Measurements from ENCODE around the gene BCL2A1.

The BCL2A1 gene

DNA sequence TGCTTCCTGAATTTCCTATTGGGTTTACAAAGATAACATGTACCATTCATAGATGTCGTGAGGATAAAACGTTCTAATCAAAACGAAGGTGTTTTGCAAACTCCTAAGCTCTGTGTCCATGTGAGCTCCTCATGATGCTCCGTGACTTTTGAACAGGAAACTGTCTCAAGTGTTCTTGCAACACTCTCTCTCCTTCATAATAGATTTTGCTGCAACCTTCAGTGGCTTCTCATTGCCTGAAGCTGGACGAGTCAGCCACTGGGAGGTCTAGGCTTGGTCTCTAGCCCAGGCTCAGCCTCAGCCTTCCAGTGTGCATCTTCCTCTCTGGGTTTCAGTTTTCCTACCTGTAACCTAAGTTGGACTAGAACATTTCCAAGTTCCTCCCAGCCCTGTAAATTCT, 18.7 kb upstream of the BCL2A1 start:
- DNase-seq: peak in 1 of 3 donors; percentile 22
- CTCF ChIA-PET: interaction anchor here (1.0 kb wide), 1 partner anchor 185 kb away, joined by 3 read pairs; no protein-coding TSS in a partner anchor
- POLR2A ChIA-PET: no interaction called here
- no peaks in the 10 kb centered on the region for H3K9me3 ChIP-seq (ENCODE audit: control extremely low read depth in 1 of 5, control insufficient read depth in 4 of 5, insufficient read depth in 2 of 5, low read depth in 1 of 5, low read length in 4 of 5)
- no peaks in the 10 kb centered on the region for H3K36me3 ChIP-seq (ENCODE audit: control insufficient read depth in 4 of 4, insufficient read depth in 4 of 4, low read length in 3 of 4)
- no peaks in the 10 kb centered on the region for H3K4me1 ChIP-seq (ENCODE audit: control extremely low read depth in 1 of 4, control insufficient read depth in 4 of 4, insufficient read depth in 4 of 4, low read length in 3 of 4)
- H3K27ac ChIP-seq (ENCODE audit: insufficient read depth in 1 of 2, low read depth in 1 of 2, low read length in 2 of 2, poor library complexity in 1 of 2, severe bottlenecking in 2 of 2): no peak overlapping the region
- no peak overlapping the region for H3K4me3 ChIP-seq (ENCODE audit: control insufficient read depth in 1 of 7, extremely low read depth in 1 of 7, insufficient read depth in 4 of 7, low read depth in 2 of 7, low read length in 6 of 7)
- no peaks in the 10 kb centered on the region for H3K27me3 ChIP-seq (replicated peaks in 2 of 5; ENCODE audit: control insufficient read depth in 4 of 5, insufficient read depth in 5 of 5, low read length in 4 of 5)
- 63% methylated on average over 5 of the region's 5 CpGs for WGBS (ENCODE audit: insufficient coverage)

DNA sequence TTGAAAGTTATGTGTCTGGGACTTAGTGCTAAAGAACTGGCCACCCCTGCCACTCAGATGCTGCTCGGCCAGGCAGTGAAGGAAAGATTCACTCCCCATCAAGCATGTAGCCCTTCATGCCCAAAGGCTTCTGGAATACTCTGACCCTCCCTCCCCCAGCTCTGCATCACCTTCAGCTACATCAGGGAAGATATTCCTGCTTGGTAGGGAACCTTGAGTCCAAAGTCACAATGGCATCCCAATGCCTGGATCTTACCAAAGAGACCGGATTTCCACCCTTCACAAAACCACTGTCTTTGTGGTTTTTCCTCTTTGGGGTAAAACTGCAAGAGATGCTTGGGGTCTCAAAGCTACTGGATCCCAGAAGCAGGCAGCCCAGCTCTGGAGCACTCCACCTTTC, 18.2 kb upstream of the BCL2A1 start:
- Histone ChIP-seq H3K27me3 (replicated peaks in 2 of 5; ENCODE audit: control insufficient read depth in 4 of 5, insufficient read depth in 5 of 5, low read length in 4 of 5) (no peaks in the 10 kb centered on the region), H3K4me1 (ENCODE audit: control extremely low read depth in 1 of 4, control insufficient read depth in 4 of 4, insufficient read depth in 4 of 4, low read length in 3 of 4) (no peaks in the 10 kb centered on the region), H3K9me3 (ENCODE audit: control extremely low read depth in 1 of 5, control insufficient read depth in 4 of 5, insufficient read depth in 2 of 5, low read depth in 1 of 5, low read length in 4 of 5) (no peaks in the 10 kb centered on the region), H3K27ac (ENCODE audit: insufficient read depth in 1 of 2, low read depth in 1 of 2, low read length in 2 of 2, poor library complexity in 1 of 2, severe bottlenecking in 2 of 2) (no peak overlapping the region), H3K4me3 (ENCODE audit: control insufficient read depth in 1 of 7, extremely low read depth in 1 of 7, insufficient read depth in 4 of 7, low read depth in 2 of 7, low read length in 6 of 7) (no peak overlapping the region), H3K36me3 (ENCODE audit: control insufficient read depth in 4 of 4, insufficient read depth in 4 of 4, low read length in 3 of 4) (no peaks in the 10 kb centered on the region)
- CTCF ChIA-PET: interaction anchor here (1.0 kb wide), 1 partner anchor 186 kb away, joined by 3 read pairs; no protein-coding TSS in a partner anchor
- WGBS (ENCODE audit: insufficient coverage): 95% methylated on average over 2 of the region's 2 CpGs
- POLR2A ChIA-PET: no interaction called here
- no peak for DNase-seq

DNA sequence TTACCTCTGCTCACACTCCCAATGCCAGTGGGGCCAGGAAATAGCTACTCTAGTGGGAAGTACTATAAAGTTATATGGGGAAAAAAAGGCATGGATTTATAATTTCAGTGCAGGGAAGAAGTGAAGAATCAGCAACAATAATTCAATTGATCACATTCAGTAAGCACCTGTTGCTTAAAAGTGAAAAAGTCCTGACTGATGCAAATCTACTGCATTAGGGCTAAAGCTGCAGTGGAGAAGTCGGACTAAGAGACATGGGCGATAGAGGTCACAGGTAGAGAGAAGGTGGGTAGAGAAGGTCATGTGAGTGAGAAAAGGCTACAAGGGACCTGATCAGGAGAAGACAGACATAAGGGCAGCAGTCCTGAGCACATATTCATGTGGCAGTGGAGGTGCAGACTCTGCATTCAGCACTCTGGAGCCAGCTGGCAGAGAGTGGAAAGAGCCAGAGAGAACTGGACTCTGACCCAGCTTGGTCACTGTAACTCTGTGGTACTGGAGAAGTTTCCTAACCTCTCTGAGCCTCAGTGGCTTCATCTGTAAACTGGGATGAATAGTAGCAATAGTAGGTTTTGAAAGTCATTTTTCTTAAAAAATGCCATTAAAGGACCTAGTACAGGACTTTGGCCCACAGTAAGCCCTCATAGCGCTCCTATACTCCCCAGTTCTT, 17.6 kb upstream of the BCL2A1 start:
- Histone ChIP-seq H3K27ac (ENCODE audit: insufficient read depth in 1 of 2, low read depth in 1 of 2, low read length in 2 of 2, poor library complexity in 1 of 2, severe bottlenecking in 2 of 2) (no peak overlapping the region), H3K4me1 (ENCODE audit: control extremely low read depth in 1 of 4, control insufficient read depth in 4 of 4, insufficient read depth in 4 of 4, low read length in 3 of 4) (no peaks in the 10 kb centered on the region), H3K4me3 (ENCODE audit: control insufficient read depth in 1 of 7, extremely low read depth in 1 of 7, insufficient read depth in 4 of 7, low read depth in 2 of 7, low read length in 6 of 7) (no peak overlapping the region), H3K36me3 (ENCODE audit: control insufficient read depth in 4 of 4, insufficient read depth in 4 of 4, low read length in 3 of 4) (no peaks in the 10 kb centered on the region), H3K9me3 (ENCODE audit: control extremely low read depth in 1 of 5, control insufficient read depth in 4 of 5, insufficient read depth in 2 of 5, low read depth in 1 of 5, low read length in 4 of 5) (no peaks in the 10 kb centered on the region), H3K27me3 (replicated peaks in 2 of 5; ENCODE audit: control insufficient read depth in 4 of 5, insufficient read depth in 5 of 5, low read length in 4 of 5) (no peaks in the 10 kb centered on the region)
- DNase-seq: no peak
- 97% methylated on average over 3 of the region's 3 CpGs for WGBS (ENCODE audit: insufficient coverage)
- ChIA-PET CTCF (no interaction called here), POLR2A (no interaction called here)

DNA sequence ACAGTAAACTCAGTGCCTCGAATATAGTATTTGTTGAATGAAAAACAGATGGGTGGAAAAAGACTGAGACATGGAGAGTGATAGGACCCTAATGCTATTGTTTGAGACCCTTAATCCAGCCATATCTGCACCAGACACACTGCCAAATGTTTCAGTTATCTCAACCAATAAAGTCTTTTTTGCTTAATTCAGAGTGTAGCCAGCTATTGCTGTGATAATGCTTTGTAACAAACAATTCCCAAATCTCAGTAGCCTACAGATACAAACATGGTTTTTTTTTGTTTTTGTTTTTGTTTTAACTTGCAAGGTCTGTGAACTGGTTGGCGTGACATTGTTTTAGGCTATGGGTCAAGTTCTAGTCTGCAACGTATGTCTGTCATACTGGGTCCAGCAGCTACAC, 17.0 kb upstream of the BCL2A1 start:
- H3K27ac ChIP-seq (ENCODE audit: insufficient read depth in 1 of 2, low read depth in 1 of 2, low read length in 2 of 2, poor library complexity in 1 of 2, severe bottlenecking in 2 of 2): no peak overlapping the region
- H3K36me3 ChIP-seq (ENCODE audit: control insufficient read depth in 4 of 4, insufficient read depth in 4 of 4, low read length in 3 of 4): no peaks in the 10 kb centered on the region
- H3K27me3 ChIP-seq (replicated peaks in 2 of 5; ENCODE audit: control insufficient read depth in 4 of 5, insufficient read depth in 5 of 5, low read length in 4 of 5): no peaks in the 10 kb centered on the region
- ChIA-PET POLR2A (no interaction called here), CTCF (no interaction called here)
- DNase-seq: no peak
- H3K4me3 ChIP-seq (ENCODE audit: control insufficient read depth in 1 of 7, extremely low read depth in 1 of 7, insufficient read depth in 4 of 7, low read depth in 2 of 7, low read length in 6 of 7): no peak overlapping the region
- no peaks in the 10 kb centered on the region for H3K9me3 ChIP-seq (ENCODE audit: control extremely low read depth in 1 of 5, control insufficient read depth in 4 of 5, insufficient read depth in 2 of 5, low read depth in 1 of 5, low read length in 4 of 5)
- H3K4me1 ChIP-seq (ENCODE audit: control extremely low read depth in 1 of 4, control insufficient read depth in 4 of 4, insufficient read depth in 4 of 4, low read length in 3 of 4): peaks cover 0 to 2% (median 0%) of the 10 kb centered on the region in 4 experiments
- 100% methylated on average over 2 of the region's 3 CpGs for WGBS (ENCODE audit: insufficient coverage)

DNA sequence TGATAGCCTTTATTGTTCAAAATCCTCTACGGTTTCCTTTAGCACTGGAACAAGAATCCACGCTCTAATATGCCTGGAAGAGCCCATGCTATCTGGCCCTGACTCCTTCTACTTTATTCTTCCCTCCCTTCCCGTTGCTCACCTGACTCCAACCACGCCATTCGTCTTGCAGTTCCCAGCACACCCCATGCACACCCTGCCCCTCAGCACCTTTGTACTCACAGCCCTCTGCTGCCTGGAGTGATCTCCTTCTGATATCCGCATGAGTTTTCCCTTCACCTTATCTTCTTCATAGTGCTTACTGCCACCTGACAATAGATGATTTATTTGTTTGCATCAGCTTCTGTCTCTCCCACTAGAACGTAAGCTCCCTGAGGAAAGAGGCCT, 16.6 kb upstream of the BCL2A1 start:
- CTCF ChIA-PET: no interaction called here
- Histone ChIP-seq H3K36me3 (ENCODE audit: control insufficient read depth in 4 of 4, insufficient read depth in 4 of 4, low read length in 3 of 4) (no peaks in the 10 kb centered on the region), H3K4me1 (ENCODE audit: control extremely low read depth in 1 of 4, control insufficient read depth in 4 of 4, insufficient read depth in 4 of 4, low read length in 3 of 4) (peaks cover 0 to 5% (median under 1%) of the 10 kb centered on the region in 4 experiments), H3K27ac (ENCODE audit: insufficient read depth in 1 of 2, low read depth in 1 of 2, low read length in 2 of 2, poor library complexity in 1 of 2, severe bottlenecking in 2 of 2) (no peak overlapping the region), H3K4me3 (ENCODE audit: control insufficient read depth in 1 of 7, extremely low read depth in 1 of 7, insufficient read depth in 4 of 7, low read depth in 2 of 7, low read length in 6 of 7) (no peak overlapping the region), H3K9me3 (ENCODE audit: control extremely low read depth in 1 of 5, control insufficient read depth in 4 of 5, insufficient read depth in 2 of 5, low read depth in 1 of 5, low read length in 4 of 5) (no peaks in the 10 kb centered on the region), H3K27me3 (replicated peaks in 2 of 5; ENCODE audit: control insufficient read depth in 4 of 5, insufficient read depth in 5 of 5, low read length in 4 of 5) (no peaks in the 10 kb centered on the region)
- no peak for DNase-seq
- POLR2A ChIA-PET: interaction anchor here (0.6 kb wide), 1 partner anchor 18 kb away, joined by 4 read pairs; no protein-coding TSS in a partner anchor
- 94% methylated on average over 6 of the region's 7 CpGs for WGBS (ENCODE audit: insufficient coverage)

DNA sequence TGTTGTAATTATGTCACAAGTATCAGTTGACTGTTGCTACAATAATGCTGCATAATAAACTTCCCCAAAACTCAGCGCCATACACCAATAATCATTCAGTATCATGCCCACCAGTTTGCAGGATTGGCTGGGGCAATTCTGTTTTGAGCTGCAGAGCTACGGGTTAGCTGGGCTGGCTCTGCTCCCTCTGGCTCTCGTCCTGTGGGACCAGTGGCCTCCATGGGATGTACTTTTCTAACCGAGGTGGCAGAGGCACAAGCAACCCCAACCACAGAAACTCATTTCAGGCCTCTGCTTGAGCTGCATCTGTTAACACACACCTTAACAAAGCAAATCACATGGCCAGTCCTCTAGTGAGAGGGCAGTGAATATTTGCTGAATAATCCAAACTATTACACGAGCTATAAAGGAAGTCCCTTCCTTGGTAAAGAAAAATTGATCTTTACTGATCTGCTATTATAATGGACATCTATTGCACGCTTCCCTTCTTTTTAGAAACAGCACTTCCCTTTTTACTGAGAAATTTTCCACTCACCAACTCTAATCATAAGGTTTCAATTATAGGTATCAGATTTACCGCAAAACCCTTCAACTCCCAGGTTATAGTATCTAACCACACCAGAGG, 10.9 kb upstream of the BCL2A1 start:
- Histone ChIP-seq H3K9me3 (ENCODE audit: control extremely low read depth in 1 of 5, control insufficient read depth in 4 of 5, insufficient read depth in 2 of 5, low read depth in 1 of 5, low read length in 4 of 5) (no peaks in the 10 kb centered on the region), H3K27me3 (replicated peaks in 2 of 5; ENCODE audit: control insufficient read depth in 4 of 5, insufficient read depth in 5 of 5, low read length in 4 of 5) (no peaks in the 10 kb centered on the region), H3K4me3 (ENCODE audit: control insufficient read depth in 1 of 7, extremely low read depth in 1 of 7, insufficient read depth in 4 of 7, low read depth in 2 of 7, low read length in 6 of 7) (no peak overlapping the region), H3K4me1 (ENCODE audit: control extremely low read depth in 1 of 4, control insufficient read depth in 4 of 4, insufficient read depth in 4 of 4, low read length in 3 of 4) (peaks cover 14 to 49% (median 30%) of the 10 kb centered on the region in 4 experiments), H3K36me3 (ENCODE audit: control insufficient read depth in 4 of 4, insufficient read depth in 4 of 4, low read length in 3 of 4) (no peaks in the 10 kb centered on the region), H3K27ac (ENCODE audit: insufficient read depth in 1 of 2, low read depth in 1 of 2, low read length in 2 of 2, poor library complexity in 1 of 2, severe bottlenecking in 2 of 2) (no peak overlapping the region)
- peak in 2 of 3 donors; percentile 46 to 61 for DNase-seq
- POLR2A ChIA-PET: no interaction called here
- CTCF ChIA-PET: interaction anchor here (2.2 kb wide), 1 partner anchor 11 kb away, joined by 7 read pairs; no protein-coding TSS in a partner anchor
- 77% methylated on average over 5 of the region's 7 CpGs for WGBS (ENCODE audit: insufficient coverage)

All from common myeloid progenitor, CD34-positive (primary cell).